HG02885 (cell line): ENCODE data around the gene RBM19.
"Not testable (repeated sequence)": the region's sequence is repeated elsewhere in the genome, so short reads cannot be mapped to it uniquely, and the experiment has no call there.

Experiments used
- ATAC-seq: cut with Tn5 transposase; IDR thresholded peaks from one replicate; pipeline ENCODE4 v1.9.1; 2021; ENCODE audit warnings: mild to moderate bottlenecking; ENCODE audit not compliant: unreplicated experiment, poor library complexity

The RBM19 gene, protein sequence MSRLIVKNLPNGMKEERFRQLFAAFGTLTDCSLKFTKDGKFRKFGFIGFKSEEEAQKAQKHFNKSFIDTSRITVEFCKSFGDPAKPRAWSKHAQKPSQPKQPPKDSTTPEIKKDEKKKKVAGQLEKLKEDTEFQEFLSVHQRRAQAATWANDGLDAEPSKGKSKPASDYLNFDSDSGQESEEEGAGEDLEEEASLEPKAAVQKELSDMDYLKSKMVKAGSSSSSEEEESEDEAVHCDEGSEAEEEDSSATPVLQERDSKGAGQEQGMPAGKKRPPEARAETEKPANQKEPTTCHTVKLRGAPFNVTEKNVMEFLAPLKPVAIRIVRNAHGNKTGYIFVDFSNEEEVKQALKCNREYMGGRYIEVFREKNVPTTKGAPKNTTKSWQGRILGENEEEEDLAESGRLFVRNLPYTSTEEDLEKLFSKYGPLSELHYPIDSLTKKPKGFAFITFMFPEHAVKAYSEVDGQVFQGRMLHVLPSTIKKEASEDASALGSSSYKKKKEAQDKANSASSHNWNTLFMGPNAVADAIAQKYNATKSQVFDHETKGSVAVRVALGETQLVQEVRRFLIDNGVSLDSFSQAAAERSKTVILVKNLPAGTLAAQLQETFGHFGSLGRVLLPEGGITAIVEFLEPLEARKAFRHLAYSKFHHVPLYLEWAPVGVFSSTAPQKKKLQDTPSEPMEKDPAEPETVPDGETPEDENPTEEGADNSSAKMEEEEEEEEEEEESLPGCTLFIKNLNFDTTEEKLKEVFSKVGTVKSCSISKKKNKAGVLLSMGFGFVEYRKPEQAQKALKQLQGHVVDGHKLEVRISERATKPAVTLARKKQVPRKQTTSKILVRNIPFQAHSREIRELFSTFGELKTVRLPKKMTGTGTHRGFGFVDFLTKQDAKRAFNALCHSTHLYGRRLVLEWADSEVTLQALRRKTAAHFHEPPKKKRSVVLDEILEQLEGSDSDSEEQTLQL

DNA sequence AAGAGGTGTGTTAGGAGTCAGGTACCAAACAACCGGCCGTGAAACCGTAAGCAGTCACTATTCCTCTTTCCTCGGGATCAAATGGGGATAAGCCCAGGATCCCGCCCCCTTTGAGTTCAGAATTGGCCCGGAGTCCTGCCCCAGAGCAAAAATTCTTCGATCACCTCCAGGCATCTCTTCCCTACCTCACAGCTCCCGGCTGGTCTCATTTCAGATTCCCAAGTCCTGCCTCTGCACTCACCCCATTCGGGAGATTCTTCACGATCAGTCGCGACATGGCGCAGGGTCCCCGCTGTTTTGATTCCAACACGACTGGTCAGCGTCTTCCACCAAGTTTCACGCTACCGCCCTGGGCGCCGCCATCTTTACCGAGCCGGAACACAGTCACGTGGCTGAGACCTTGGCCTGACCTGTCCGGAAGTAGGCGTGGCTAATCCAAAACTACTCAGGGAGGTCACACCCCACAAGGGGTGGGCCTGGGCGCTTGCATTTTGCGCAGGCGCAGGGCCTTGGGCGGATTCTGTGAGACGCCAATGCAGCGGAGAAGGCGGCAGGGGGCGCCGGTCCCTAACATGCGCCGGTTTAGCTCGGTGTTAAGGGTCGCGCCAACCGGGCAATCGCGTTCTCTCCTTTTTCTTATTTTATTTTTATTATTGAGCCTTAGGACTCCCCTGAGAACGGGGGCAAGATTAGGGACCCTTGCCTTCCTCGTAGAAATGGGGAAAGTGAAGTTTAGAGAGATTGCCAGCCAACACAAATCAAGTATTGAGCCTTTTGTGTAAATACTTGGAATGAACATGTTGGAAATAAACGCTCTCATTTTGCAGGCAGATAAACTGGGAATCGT, at the start of gene RBM19:
Gene RBM19 (minus strand): TSS at position 375 of the 847 bp plus-strand sequence. CDS start 98 bp downstream, at position 277.
- peak; percentile 98 for ATAC-seq

DNA sequence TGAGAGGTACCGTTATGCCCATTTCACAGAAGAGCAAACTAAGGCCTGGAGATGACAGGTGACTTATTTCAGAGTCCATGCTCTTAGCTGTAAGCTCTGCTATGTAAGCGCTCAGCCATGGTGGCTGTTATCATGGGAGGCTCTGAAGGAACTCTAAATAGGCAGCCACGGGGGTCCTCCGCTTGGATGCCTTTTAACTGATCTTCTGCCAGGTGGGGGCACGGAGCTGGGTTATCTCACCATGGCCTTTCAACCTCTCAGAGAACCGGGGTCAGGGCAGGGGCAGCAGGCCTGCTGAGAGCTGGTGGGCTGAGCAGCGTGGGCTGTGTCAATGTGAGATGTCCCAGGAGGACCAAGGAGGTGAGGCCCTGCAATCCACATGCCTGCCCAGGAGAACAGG, 49.7 kb upstream of the RBM19 start:
- ATAC-seq: no peak

DNA sequence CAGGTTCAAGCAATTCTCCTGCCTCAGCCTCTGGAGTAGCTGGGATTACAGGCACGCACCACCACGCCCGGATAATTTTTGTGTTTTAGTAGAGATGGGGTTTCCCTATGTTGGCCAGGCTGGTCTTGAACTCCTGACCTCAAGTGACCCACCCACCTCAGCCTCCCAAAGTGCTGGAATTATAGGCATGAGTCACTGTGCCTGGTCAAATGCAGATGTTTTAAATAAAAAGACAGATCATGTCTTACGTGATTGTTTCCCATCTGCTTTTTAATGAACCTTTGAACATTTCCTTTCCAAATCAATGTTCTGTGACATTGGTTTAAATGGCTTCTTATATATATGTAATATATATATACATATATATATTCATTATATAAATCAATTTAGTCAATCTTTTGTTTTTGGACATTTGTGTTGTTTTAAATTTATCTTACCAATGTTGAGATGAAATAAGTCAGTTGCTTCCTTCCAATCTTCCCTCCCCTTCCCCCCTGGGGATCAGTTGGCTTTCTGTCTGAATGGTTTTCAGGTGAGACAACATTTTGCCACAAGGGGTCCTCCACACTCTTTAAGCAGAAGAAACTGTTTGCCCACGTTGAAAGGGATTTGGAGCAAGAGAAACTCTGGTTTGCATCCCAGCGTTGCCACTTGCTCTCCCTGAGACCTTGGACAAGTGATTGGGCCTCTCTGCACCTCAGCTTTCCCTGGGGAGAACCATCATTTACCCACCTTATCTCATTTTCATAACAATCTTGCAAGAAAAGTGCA, 47.6 kb upstream of the RBM19 start:
- no peak for ATAC-seq

DNA sequence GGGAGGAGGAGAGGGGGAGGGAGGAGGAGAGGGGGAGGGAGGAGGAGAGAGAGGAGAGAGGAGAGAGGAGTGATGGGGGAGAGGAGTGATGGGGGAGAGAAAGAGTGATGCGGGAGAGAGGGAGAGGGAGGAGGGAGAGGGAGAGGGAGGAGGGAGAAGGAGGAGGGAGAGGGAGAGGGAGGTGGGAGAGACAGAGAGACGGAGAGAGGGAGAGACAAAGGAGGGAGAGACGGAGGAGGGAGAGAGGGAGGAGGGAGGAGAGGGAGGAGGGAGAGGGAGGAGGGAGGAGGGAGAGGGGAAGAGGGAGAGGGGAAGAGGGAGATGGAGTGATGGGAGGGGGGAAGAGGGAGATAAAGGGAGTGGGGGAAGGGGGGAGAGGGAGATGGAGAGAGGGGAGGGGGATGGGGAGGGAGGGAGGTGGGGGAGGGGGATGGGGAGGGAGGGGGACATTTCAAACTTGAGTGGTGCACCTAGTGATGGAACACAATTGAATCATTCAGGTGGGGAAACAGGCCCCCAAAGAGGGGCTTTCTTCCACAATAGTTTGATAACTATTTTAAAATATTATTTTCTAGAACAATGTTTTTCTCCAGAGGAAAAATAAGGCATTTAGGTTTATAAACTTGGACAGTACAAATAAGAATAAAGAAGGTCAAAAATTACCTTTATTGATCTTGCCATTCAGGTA, 46.8 kb upstream of the RBM19 start:
- ATAC-seq: no peak

DNA sequence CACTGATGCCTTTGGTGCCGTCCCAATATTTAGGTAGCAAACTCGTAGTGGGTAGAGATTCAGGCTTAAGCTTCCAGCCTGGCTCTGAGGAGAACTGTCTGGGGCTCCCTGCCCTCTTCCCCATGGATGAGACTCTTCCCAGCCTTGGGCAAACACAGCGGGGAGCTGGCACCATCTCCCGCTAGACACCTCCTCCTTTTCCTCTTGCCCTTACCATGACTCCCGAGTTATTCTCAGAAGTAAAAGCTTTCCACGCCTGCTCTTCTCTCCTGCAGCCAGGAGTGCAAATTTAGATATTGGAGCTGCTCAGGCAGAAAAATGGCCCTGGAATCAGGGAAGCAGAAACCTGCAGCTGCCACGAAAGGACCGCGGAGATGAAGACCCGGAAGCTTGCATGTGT, 45.6 kb upstream of the RBM19 start:
- ATAC-seq: no peak

DNA sequence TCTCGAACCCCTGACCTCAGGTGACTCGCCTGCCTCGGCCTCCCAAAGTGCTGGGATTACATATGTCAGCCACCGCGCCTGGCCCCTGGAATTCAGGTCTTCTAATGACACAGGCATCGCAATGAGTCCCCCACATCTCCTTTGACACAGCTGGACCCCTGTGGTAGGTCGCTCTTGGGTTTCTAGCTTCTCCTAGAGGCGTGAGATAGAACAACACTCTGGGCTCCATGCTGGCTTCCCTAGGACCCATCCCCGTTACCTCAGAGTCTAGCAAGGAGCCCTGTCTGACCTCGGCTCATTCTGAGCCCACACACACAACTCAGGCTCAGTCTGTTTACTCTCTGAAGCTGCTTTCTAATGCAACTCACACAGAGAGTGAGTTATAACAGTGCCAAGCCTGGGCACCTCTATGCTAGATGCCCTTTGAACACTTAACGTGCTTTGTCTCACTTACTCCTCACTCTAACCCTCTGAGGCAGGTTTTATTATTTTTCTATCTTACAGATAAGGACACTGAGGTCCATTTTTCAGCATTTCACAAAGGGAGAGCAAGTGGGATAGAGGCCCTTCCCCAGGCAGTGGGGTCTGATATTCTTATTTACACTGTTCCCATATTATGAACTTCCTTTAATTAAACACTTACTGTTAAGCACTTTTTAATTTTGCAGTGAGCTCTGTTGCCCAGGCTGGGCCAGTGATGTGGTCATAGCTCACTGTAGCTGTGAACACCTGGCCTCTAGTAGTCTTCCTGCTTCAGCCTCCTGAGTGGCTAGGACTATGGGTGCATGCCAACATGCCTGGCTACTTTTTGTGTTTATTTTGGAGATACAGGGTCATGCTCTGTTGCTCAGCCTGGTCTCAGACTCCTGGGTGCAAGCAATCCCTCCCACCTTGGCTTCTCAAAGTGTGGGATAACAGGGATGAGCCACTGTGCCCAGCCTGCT, 40.6 kb upstream of the RBM19 start:
- ATAC-seq: no peak

DNA sequence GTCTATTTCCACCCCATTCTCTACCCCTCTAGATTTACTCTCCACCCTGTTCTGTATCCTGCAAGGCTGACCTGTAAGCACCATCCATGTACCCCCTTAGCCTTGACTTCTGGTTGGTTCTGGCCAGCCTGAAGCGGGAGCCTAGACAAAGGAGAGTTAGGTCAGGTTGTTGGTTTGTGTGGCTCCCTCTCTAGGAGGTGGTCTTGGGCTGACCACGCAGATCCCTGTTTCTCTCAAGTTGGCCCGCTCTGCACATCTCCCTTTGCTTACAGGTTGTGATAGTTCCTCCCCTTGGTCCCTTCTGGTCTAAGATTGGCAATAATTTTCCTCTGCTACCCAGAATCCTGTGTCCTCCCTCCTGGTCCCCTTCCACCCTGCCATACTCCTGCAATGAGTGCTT, 38.3 kb upstream of the RBM19 start:
- no peak for ATAC-seq

DNA sequence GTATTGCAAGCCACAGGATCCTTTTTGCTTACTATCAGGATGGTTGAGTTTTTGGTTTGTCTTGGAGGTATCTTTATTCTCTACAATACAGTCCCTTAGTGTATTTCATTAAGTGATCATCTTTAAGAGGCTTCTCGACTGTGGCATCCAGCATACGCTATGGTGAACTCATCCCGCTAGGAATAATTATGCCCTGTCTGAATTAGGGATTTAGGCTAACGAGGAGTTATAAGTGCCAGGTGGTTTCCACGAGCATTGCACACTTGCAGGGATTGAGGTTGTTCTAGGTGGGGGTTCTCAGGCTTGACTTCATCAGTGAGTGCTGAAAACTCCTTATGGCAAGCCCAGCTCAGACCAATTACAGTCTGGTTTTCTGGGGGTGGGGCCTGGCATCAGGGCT, 37.2 kb upstream of the RBM19 start:
- no peak for ATAC-seq

DNA sequence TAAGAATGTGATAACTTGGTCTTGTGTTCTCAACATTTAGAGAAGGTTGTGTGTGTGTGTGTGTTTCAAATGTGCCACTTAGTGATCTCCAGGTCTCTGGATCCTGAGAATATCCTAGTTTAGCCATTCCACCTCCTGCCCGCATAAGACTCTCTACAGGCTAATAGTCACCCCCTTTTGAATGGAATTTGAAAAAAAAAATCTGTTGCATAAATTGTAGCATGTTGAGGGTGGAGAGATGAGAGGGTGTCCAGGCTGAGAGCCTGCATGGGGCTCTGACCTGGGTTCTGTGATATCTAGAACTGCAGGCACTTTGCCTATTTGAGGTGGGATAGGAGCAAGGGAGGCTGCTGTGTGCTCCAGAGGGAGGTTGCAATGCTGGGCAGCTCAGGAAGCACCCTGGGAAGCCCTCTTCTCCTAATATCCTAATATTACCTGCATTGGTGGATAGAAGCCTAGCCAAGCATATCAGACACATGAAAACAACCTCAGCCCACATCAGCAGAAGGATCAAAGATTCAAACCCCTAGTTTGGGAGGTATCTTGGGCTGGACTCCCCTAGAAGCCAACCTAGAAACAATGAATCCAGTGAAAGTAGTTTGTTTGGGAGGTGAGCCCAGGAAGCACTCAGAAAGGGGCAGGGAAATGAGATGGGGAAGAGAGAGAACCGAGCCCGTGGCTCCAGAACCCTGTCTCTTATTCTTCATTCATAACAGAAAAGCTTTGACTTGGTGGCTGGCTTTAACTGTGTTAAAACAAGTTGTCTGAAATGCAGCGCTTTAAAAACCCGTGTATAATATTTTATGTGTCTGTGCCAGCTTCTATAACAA, 35.6 kb upstream of the RBM19 start:
- no peak for ATAC-seq

DNA sequence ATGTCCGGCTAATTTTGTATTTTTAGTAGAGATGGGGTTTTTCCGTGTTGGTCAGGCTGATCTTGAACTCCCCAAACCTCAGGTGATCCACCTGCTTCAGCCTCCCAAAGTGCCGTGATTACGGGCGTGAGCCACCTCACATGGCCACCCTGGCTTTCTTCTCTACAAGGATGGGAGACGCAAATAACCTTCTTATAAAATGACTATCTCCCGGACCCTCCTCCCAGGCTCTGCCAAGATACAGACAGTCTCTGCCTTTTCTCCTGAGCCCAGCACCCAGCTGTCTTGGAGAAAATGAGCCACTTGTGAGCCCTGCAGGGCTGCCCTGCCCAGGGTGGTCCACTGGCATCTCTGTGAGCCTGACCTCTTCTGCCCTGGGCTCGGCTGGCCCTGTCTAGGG, 34.7 kb upstream of the RBM19 start:
- ATAC-seq: no peak

DNA sequence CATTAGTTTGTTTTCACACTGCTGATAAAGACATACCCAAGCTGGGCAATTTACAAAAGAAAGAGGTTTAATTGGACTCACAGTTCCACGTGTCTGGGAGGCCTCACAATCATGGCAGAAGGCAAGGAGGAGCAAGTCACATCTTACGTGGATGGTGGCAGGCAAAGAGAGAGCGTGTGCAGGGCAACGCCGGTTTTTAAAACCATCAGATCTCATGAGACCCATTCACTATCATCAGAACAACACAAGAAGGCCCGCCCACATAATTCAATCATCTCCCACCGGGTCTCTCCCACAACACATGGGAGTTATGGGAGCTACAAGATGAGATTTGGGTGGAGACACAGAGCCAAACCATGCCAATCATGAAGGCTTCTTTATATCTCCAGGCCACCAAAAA, 34.1 kb upstream of the RBM19 start:
- ATAC-seq: not testable (repeated sequence)

DNA sequence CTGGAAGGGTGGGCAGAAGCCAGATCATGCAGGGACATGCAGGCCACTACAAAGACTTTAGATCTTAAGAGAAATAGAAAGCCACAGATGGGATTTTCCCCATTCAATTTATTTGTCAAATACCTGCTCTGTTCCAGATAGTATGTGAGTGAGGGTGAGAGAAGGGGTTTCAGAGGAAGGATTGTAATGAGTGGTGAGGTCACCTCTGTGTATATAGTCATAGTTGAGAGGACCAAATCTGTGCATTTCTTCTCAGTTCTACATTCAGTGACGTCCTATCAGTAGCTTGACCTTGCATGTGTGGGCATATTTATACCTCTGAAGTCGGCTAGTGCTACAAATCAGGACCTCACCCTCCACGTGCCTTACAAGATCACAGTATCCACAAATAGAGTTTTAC, 31.2 kb upstream of the RBM19 start:
- no peak for ATAC-seq

DNA sequence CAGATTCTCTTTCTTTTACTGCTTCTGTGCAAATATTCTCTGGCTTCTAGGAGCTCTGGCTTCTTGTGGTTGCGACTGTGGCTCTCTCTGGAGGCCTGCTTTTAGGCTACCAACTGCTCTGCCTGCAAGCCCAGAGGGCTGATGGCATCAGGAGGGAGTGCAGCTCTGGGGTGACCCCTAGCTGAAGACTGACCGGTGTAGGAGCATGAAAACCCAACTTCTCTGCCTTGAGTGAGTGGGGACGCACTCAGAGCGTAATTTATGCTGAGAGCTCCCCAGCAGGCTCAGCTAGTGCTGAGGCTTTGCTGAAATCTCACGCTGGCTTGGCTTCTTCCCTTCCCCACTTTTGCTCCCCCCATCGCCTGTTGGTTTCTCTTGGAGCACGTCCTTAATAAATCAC, 29.9 kb upstream of the RBM19 start:
- no peak for ATAC-seq

DNA sequence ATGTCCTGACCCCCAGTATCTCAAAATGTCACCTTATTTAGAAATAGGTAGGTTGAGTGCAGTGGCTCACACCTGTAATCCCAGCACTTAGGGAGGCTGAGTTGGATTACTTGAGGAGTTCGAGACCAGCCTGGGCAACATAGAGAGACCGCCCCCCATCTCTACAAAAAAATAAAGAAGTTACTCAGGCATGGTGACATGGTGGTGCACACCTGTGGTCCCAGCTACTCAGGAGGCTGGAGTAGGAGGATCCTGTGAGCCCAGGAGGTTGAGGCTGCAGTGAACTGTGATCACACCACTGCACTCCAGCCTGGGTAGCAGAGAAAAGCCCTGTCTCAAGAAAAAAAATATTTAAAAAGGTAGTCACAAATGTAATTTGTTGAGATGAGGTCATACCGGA, 27.9 kb upstream of the RBM19 start:
- no peak for ATAC-seq

DNA sequence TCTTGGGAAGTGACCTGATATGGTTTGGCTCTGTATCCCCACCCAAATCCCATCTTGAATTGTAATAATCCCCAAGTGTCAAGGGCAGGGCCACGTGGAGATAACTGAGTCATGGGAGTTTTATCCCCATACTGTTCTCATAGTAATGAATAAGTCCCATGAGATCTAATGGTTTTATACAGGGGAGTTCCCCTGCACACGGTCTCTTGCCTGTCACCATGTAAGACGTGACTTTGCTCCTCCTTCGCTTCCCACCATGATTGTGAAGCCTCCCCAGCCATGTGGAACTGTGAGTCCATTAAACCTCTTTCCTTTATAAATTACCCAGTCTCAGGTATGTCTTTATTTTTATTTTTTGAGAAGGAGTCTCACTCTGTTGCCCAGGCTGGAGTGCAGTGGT, 26.6 kb upstream of the RBM19 start:
- not testable (repeated sequence) for ATAC-seq

DNA sequence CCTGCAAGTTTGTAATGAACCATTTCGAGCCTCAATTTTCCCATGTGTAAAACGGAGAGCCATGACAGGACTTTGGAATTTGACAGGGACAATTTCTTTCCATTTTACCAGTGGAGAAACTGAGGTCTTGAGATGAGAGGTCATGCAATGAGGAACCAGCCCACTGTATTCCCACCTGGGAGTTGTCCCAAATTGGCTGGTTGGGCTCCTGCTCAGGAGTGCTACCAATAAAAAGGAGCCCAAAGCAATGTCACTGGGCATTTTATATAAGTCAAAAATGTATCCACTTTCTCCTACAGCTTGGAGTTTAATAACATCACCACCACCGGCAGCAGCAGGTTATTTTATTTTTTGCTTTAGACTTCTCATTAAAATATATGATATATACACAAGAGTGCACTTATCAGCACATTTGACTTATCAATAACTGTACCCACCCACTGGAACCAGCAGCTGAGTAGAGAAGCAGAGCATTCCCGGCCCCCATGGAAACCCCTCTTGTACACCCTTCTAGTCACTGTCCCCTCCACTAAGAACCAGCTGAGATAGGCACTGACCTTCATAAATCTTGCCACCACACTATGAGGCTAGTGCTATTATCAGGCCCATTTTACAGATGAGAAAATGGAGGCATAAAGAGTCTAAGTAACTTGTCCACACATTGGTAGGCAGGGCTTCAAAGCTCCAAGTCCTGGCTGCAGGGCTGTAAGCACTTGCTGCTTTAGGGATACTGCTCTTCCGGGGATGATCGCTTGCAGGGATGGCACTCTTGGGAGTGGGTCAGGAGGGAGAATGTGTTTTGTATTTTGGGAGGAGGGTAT, 25.3 kb upstream of the RBM19 start:
- no peak for ATAC-seq
